Right lobe of liver (tissue), 6 donors: ENCODE measurements around the gene FYB1. TPM values are rescaled to one million over a fixed set of nuclear protein-coding genes. Genes with fewer than 3 reads are reported as not detected.

Experiments
- ATAC-seq, 4 donors: fragments of 200-7000 bp; cut with Tn5 transposase; one replicate each; pipeline ENCODE4 v1.9.1; 2020; ENCODE audit warnings: mild to moderate bottlenecking in 4 of 4, moderate library complexity in 4 of 4
- DNase-seq, 3 donors: peaks; one replicate each; pipeline ENCODE4 v3.0.0-alpha.2; 2020
- H3K27ac ChIP-seq, 3 donors: fragments of 200-600 bp; one replicate each; pipeline ENCODE4 v1.8.0; 2022
- H3K27me3 ChIP-seq, 2 donors: fragments of 200-600 bp; one replicate each; pipeline ENCODE4 v1.8.0; 2022
- H3K36me3 ChIP-seq, 4 donors: fragments of 200-600 bp; sonication (generic) in 1 of 4; one replicate each; pipeline versions ENCODE4 v1.5.1 to v1.8.0; 2017 to 2022; ENCODE audit warnings: control low read depth in 1 of 4
- H3K4me1 ChIP-seq, 4 donors: fragments of 200-600 bp; sonication (generic) in 1 of 4; one replicate each; pipeline versions ENCODE4 v1.5.1 to v1.8.0; 2017 to 2022; ENCODE audit warnings: control low read depth in 1 of 4
- H3K4me3 ChIP-seq, 3 donors: fragments of 200-600 bp; one replicate each; pipeline ENCODE4 v1.8.0; 2022
- H3K9me3 ChIP-seq, 4 donors: fragments of 200-600 bp; sonication (generic) in 1 of 4; one replicate each; pipeline versions ENCODE4 v1.5.1 to v1.8.0; 2017 to 2022; ENCODE audit warnings: control low read depth in 1 of 4
- CTCF ChIP-seq, 4 donors: fragments of 200-600 bp in 3 of 4; fragments of 450-650 bp in 1 of 4; IDR thresholded peaks; one replicate each; pipeline versions ENCODE4 v1.5.1 to v1.8.0; 2016 to 2022; ENCODE audit warnings: antibody characterized with exemption in 4 of 4, mild to moderate bottlenecking in 2 of 4
- POLR2A ChIP-seq: fragments of 450-650 bp; IDR thresholded peaks from one replicate; pipeline ENCODE4 v1.6.1; 2017; ENCODE audit warnings: antibody characterized with exemption, mild to moderate bottlenecking
- WGBS: methylation state at CpG from one replicate; pipeline ENCODE4 v1.1.6; 2018; ENCODE audit warnings: low coverage, low lambda C conversion rate; ENCODE audit not compliant: insufficient coverage; ENCODE audit errors: missing lambda C conversion rate; 5-methylcytosine and 5-hydroxymethylcytosine counted together
- intact Hi-C, 2 donors: fragments of 100-400 bp; cut with DNase I; formaldehyde crosslinking; loops; one replicate each; pipeline versions ENCODE4 v1.11.2 to v1.14.1; 2022
- total RNA-seq, 6 experiments: library from RNA; depleted of rRNA in 2 of 6; stranded (reverse); fragments of >200 nt in 2 of 6; fragmentation: NEBNext Ultra II Directional in 3 of 6; extraction: Animal tissue kit (Norgen Biotek cat#: 25700) in 3 of 6; gene quantifications; one replicate each; pipeline versions ENCODE4 v1.1.0 to v1.2.4, GENCODE V29; 2016 to 2023
- donor health status: DM: no; HTN: yes; CAD: no.
- donor health status: DM: no; HTN: no; CAD: no.
- donor health status: DM: no; HTN: no; CAD: no.
- donor health status: DM: no; HTN: yes; CAD: no.
- donor health status: DM: no; HTN: yes; CAD: no.

The FYB1 gene
- total RNA-seq, 6 experiments from 2014 or later, result 3.7 to 15.3 (median 9.1) TPM

- intact Hi-C loops, result no loop called here
- Histone ChIP-seq H3K4me1 (peaks cover 0 to 9% (median 7%) of the 10 kb centered on the region in 4 donors), H3K27ac (no peak overlapping the region), H3K27me3 (no peaks in the 10 kb centered on the region), H3K9me3 (no peaks in the 10 kb centered on the region), H3K36me3 (no peaks in the 10 kb centered on the region), H3K4me3 (no peak overlapping the region)
- TF ChIP-seq POLR2A (no peak), CTCF (IDR thresholded peaks at IDR 0.05) (no peak)
- 68% methylated on average over 2 of the region's 2 CpGs for WGBS
- DNase-seq, result no peak
- no peak for ATAC-seq
Measured at GRCh38 chr5:39255406-39255805, 36.0 kb upstream of the FYB1 start.

- Histone ChIP-seq H3K9me3 (no peaks in the 10 kb centered on the region), H3K4me3 (no peak overlapping the region), H3K36me3 (no peaks in the 10 kb centered on the region), H3K4me1 (peaks cover 0 to 9% (median 7%) of the 10 kb centered on the region in 4 donors), H3K27ac (no peak overlapping the region), H3K27me3 (no peaks in the 10 kb centered on the region)
- ATAC-seq (no peak), DNase-seq (no peak)
- TF ChIP-seq CTCF (IDR thresholded peaks at IDR 0.05) (no peak), POLR2A (no peak)
- intact Hi-C loops, result no loop called here
Measured at GRCh38 chr5:39254671-39255070, 35.3 kb upstream of the FYB1 start.

GRCh38 chr5:39253196-39253595, 33.8 kb upstream of the FYB1 start:
- no peaks in the 10 kb centered on the region for H3K9me3 ChIP-seq
- H3K27ac ChIP-seq, result no peak overlapping the region
- no peak for ATAC-seq
- H3K27me3 ChIP-seq, result no peaks in the 10 kb centered on the region
- TF ChIP-seq CTCF (IDR thresholded peaks at IDR 0.05), result no peak
- TF ChIP-seq POLR2A, result no peak
- intact Hi-C loops, result no loop called here
- H3K36me3 ChIP-seq, result no peaks in the 10 kb centered on the region
- H3K4me1 ChIP-seq, result peaks cover 0 to 9% (median 5%) of the 10 kb centered on the region in 4 donors
- no peak for DNase-seq
- no peak overlapping the region for H3K4me3 ChIP-seq

- Histone ChIP-seq H3K36me3 (no peaks in the 10 kb centered on the region), H3K9me3 (no peaks in the 10 kb centered on the region), H3K27ac (no peak overlapping the region), H3K27me3 (no peaks in the 10 kb centered on the region), H3K4me1 (no peaks in the 10 kb centered on the region), H3K4me3 (no peak overlapping the region)
- ATAC-seq (no peak), DNase-seq (no peak)
- TF ChIP-seq POLR2A, result no peak
- no peak for TF ChIP-seq CTCF (IDR thresholded peaks at IDR 0.05)
- intact Hi-C loops, result no loop called here
- 67% methylated on average over 1 of the region's 1 CpG for WGBS
Measured at GRCh38 chr5:39249564-39250274, 30.4 kb upstream of the FYB1 start.

- Histone ChIP-seq H3K9me3 (no peaks in the 10 kb centered on the region), H3K4me3 (no peak overlapping the region), H3K27ac (no peak overlapping the region), H3K27me3 (no peaks in the 10 kb centered on the region), H3K36me3 (no peaks in the 10 kb centered on the region), H3K4me1 (no peaks in the 10 kb centered on the region)
- no peak for TF ChIP-seq CTCF (IDR thresholded peaks at IDR 0.05)
- TF ChIP-seq POLR2A, result no peak
- intact Hi-C loops, result no loop called here
- no peak for ATAC-seq
- no peak for DNase-seq
- WGBS, result 83% methylated on average over 1 of the region's 1 CpG
Measured at GRCh38 chr5:39249069-39249468, 29.7 kb upstream of the FYB1 start.
